HG03558 (cell line): ENCODE results near the gene ADO.

ENCODE experiments used
- ATAC-seq: cut with Tn5 transposase; IDR thresholded peaks from one replicate; pipeline ENCODE4 v1.9.1; 2021; ENCODE audit warnings: moderate number of reproducible peaks; ENCODE audit not compliant: unreplicated experiment; ENCODE audit errors: extremely low read depth

ADO gene

DNA sequence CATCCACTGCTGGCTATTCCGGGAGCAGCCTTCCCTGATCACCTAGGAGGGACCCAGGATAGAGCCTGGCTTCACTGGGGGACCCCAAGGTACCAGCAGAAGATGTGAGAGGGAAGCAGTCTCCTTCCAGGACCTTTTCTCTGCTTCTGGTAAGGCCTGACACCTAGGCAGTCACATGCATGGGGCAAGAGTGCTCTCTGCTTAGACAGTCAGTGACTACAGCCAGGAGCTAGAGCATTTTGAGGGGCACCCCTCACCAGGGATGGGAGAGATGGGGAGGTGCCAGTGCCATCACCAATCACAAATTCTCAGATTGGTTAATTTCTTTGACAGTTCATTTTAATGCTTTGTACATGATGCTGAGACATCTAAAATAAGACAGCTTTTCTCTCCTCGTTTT, 13.9 kb upstream of the ADO start:
- ATAC-seq: no peak

DNA sequence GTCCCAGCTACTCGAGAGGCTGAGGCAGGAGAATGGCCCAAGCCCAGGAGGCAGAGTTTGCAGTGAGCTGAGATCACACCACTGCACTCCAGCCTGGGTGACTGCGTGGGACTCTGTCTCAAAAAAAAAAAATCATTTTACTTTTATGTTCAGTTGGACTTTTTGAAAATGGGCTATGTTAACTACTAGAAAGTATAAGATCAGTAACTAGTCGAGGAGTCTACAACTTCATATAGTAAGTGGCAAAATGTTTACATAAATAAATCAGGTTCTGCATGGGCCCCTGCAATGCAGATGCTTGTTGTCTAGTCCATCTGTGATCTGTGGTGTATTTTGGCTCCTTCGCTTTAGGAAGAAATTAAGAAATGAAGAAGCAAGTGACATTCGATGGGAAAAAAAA, 12.3 kb upstream of the ADO start:
- no peak for ATAC-seq

DNA sequence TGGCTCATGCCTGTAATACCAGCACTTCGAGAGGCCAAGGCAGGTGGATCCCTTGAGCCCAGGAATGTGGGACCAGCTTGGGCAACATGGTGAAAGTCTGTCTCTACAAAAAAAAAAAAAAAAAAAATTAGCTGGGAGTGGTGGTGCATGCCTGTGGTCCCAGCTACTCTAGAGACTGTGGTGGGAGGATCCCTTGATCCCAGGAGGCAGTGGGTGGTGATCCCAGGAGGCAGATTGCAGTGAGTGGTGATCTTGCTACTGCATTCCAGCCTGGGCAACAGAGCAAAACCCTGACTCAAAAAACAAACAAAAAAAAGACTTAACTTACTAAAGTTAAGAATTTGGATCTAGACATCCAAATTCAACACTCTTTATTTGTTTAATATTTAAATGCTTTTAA, 10.2 kb upstream of the ADO start:
- no peak for ATAC-seq

DNA sequence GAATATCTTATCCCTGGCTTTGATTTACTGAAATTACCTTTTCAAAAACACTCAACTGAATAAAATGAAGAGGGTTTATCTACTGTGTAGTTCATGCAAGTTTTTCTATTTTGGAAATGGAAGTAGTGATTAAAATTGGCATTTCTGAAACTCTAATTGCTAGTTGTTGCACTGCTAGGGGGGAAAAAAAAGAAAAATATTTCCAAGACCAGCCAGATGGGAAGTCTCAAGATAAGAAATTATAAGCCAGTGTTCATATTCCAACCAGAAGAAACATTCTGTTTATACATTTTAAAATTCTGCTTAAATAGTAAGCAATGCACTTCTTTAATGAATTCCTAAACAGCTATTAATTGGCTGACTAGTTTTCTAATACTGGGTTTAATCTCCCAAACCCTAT, 9.4 kb upstream of the ADO start:
- no peak for ATAC-seq

DNA sequence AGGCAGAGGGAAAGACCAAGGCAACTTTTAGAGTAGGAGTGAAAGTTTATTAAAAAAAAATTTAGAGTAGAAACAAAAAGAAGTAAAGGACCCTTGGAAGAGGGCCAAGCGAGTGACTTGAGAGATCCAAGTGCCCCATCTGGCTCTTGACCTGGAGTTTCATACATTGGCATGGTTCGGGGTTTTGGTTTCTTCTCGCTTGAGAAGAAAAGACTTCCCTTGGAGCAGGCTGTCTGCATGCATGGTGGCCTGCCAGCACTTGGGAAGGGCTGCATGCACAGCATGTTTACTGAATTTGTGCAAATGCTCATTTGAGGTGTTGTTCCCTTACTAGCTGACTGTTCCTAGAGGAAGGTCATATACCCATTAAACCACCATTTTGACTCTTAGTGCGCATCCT, 8.8 kb upstream of the ADO start:
- ATAC-seq: no peak

DNA sequence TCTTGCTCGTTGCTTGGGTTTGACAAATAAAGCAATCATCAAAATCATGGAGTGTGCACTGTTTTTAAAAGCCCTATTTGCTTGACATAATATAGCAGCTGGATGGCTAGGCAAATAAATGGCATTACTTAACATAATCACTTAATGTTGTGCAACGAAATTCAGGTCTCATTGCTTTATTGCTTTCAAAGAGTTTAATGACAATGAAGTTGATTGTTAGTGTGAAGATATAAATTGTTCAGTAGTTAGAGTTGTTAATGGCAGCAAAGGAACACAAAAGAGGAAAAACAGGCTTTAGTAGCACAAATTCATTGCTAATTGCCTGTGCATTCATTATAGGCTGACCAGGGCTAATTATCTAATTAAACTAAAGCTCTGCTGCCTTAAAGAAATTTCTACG, 7.6 kb upstream of the ADO start:
- no peak for ATAC-seq

DNA sequence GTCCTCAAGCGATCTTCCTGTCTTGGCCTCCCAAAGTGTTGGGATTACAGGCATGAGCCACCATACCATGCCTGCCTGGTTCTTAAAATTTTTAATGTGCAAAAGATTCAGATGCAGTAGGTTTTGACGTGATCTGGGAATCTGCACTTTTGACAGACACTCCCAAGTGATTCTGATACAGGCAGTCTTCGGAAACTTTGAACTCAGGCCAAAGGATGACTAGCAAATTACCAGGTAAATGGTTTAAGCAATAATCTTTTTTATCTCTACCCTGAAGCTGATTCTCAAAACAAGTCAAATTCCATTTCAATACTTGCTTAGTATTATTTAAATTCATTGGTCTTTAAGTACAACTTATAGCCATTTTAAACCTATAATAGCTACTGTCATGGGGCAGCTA, 2.6 kb upstream of the ADO start:
- no peak for ATAC-seq

DNA sequence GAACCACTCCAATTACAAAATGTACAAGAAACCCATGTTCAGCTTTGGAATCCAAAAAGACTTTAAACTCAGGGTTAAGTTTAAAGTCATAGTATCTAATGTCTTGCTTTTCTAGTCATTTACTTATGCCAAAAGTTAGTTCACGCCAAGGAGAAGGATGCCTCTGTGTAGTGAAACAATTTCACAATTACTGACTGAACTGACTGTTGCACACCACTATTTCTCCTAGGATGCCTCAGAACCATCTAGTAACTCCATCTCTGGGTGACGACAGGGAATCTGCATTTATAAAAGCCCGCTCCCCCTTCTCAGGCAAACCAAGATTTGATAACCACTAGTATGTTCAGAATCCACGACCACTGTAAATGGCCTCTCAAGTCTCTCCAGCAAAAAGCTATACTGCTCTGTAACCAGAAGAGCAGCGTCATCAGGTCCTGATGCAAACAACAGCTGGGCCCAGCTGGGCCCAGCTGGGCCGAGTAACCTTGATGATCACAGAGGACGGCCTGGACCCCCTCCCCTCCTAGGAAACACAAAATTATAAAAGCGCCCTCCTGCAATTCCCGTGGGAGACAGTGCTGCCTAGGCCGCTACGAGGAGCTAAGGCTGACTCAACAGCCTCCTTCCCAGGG, 680 bp upstream of the ADO start:
- no peak for ATAC-seq

DNA sequence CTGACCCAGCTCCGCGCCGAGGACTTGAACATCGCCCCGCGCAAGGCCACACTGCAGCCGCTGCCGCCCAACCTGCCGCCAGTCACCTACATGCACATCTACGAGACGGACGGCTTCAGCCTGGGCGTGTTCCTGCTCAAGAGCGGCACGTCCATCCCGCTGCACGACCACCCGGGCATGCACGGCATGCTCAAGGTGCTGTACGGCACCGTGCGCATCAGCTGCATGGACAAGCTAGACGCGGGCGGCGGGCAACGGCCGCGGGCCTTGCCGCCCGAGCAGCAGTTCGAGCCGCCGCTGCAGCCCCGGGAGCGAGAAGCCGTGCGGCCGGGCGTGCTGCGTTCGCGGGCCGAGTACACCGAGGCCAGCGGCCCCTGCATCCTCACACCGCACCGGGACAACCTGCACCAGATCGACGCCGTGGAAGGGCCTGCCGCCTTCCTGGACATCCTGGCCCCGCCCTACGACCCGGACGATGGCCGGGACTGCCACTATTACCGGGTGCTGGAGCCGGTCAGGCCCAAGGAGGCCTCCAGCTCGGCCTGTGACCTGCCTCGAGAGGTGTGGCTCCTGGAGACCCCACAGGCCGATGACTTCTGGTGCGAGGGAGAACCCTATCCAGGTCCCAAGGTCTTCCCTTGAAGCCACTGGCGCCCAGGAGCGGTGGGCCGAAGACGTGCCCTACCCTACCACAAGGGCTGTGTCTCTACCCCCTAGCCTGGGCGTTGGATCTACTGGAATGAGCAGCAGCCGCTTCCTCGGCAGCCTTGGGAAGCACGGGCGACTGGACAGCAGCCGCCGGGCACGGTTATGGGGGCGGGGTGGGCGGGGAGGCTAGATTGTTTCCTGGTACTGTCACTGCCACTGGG, 945 bp downstream of the ADO start:
- ATAC-seq: peak; percentile 10

DNA sequence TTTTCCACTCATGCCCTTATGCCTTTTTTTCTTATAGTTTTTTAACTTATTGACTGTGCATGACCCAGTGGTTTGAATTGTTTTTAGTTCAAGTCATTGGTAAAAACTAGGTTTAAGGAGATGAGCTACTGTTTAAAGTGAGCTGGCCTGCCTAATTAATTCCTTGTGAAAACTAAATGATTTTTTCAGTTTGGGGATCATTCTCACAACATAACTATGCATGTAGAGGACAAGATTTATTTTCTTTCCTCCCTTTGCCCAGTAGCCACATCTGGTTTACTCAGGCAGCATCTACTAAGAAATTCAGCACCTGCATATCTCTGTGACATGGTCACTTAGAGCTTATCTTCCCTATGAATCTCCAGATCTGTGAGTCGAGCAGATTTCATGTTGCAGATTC, 1.7 kb downstream of the ADO start:
- no peak for ATAC-seq

DNA sequence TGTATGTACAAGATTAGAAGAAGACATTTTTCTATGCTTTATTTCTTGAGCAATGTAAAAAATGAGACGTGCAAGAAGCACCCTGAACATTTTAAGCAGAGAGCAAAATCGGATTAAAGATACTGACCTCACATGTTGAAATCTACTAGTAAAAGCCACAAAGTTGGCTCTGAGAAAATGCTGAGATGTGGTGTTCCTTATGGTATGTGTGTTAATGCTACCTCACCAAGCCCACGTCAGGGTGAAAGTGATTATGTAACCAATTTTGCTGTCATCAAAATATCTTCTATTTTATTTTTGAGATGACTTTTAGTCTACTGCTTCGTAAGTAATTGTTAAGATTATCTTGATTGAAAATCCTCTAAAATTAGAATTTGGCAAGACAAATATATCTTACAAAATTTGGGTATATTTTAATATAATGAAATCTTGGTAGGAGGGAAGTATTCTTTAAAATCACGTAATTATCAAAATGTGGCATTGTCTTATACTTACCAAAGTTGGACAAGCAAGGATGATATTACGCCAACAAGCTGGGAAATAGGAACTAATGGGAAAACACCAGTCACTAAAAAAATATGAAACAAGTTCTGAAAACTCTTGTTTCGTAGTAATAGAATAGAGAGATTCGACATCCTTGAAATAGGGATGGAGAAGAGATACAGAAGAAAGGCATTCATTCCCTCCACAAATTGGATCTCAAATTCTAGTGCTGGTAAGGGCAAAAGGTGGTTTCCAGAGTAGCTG, 5.8 kb downstream of the ADO start:
- ATAC-seq: no peak

DNA sequence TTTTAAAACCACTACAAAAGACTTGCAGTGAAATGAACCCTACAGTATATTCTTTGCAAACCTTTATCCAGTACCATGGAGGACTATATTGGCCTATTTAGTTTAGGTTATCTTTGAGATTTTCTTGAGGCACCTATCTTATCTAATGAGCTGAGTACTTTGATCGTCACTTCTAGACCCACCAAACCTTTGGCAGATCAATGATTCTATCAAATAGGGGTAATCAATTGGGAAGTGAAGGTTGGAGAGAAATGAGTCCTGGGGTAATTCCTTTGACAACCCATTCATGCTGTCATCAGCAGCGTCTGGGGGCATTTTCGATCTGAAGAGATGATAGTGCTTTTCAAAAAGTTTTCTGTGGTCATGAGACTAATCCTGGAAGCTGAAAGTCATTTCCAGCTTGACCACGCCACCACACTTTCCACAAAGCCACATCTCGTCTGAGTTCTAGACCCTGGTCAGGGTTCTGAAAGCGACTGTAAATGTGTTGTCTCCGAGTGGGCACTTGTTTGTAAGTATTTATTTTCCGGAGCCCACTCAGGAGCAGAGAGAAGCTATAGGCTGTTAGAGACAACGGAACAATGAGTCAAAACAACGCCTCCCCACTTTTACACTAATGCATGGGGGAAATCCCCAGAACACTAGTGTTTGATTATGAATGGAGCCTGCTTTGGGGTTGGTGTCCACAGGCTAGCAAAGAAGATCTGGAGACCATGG, 6.8 kb downstream of the ADO start:
- ATAC-seq: peak; percentile 33

DNA sequence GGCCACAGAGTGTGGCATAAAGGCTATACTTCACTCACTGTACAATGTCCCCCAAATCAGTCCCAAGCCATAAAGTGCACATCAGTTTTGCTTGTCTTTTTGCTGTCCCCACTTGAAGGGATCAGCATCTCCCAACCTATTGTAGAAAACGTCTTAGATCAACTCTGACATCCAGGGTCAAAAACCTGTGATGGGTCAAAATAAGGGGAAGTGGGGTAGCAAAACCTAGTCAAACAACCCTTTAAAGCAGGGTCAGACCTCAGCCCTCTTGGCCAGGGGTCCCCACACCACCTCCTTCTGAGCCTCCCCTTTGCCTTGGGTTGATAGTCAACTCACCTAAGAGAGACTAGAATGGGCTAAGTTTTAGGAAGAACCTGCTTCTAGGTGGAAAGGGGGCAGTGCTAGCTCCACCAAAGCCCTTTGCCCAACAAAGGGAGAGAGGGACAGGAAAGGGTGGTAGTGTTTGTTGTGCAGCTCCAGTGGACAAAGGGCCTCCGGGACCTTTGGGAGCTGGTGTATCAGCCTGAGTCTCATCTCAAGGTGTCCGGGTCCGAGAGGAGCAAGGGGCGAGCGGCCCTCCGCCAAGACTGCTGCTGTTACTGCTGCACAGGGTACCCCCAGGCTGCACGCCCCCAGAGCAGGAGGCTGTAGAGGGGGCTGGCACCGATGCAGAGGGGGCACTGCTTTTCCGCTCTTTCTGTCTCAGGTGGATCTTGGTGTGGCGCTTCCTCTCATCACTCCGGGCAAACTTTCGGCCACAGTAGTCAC, 8.3 kb downstream of the ADO start:
- no peak for ATAC-seq

DNA sequence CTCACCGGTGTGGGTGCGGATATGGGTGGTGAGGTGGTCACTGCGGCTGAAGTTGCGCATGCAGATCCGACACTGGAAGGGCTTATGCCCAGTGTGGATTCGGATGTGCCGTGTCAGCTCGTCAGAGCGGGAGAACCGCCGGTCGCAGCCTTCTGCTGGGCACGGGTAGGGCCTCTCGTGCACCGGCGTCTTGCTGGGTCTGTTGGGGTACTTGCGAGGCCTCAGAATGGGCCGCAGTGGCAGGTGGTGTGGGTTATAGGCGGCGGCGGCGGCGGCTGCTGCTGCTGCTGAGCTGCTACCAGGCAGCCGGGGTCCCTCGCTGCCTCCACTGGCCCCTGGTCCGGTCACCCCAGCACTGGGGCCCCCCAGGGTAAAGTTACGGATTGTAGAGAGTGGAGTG, 8.9 kb downstream of the ADO start:
- no peak for ATAC-seq

DNA sequence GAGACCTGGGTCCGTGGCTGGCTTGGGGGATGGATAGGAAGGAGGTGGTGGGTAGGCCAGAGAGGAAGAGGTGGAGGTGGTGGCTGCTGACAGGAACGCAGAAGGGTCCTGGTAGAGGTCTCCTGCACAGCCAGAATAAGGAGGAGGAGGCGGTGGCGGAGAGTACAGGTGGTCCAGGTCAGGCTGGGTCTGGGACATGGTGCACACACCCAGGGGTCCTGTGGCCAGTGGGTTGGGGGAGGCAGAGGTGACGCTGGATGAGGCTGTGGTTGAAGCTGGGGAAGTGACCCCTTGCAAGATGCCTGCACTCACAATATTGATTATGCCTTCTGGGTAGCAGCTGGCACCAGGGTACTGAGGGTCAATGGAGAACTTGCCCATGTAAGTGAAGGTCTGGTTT, 9.5 kb downstream of the ADO start:
- no peak for ATAC-seq

DNA sequence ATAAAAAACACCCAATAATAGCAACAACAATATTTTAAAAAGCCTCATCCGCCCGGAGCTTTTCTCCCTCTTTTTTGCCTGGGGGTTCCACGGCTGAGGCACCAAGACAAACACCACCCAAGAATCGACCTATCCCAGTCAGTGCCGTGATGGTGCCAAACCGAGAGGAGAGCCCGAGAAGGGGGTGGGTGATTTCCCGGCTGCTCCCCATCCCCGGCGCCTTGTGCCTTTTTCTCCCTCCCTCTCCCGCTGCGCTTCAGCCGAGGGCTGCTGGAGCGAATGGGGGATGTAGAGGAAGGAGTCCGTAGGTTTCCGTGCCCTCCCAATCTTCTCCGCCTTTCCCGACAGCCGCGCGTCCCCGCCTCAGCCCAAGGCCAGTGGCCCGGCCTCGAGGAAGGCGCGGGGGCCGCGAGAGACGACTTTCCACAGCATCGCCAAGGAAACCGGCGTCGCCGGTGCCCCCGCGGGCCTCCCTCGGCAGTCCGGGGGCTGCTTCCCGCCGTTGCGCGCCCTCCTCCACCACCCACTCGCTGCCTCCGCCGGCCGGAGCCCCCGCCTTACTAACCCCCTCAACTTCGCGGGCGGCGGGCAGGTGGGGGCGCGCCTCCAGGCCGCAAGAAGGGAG, 10.3 kb downstream of the ADO start:
- no peak for ATAC-seq

DNA sequence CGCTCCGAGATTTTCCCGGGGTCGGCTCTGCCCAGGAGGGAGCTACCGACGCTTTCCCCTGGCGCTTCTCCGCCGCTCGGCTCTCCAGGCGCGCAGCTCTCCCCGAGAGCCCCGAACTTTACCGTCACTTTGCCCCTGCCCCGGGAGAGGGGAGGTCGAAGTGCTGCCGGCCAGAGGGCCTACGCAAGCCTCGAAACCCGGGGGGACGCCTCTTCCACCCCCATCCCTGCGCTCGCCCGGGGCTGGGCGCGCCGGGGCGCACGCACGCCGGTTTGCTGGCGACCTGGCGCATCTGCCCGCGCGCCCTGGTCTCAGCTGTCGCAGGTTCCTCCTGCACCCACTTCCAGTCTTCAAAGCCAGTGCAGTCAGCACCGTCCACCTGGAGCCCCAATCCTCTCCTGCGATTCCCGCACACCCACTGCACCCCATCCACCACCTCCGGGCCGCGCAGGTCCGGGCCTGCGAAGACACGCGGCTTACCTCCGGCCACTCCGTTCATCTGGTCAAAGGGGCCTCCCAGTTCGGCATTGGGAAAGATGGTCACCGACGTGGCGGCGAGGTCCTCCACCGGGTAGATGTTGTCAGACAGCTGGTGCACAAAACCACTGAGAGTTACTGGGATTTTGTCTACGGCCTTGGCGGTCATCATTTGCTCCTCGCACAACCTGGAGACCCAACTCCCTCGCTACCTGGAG, 11.0 kb downstream of the ADO start:
- ATAC-seq: no peak

DNA sequence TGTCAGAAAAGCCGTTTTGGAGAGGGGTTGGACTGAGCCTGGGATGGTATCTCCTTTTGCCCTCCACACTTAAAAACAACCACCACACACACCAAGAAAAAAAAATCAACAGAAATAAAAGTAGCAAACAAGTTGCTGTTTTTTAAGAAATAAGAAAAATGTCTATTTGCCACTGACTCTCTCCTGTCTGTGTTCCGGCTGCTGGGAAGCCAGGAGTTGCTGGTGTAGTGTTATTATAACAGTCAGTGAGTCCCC, 11.5 kb downstream of the ADO start:
- ATAC-seq: no peak
